ENCODE data around the gene GOLIM4. TPM values are rescaled to one million over a fixed set of nuclear protein-coding genes. Genes with fewer than 3 reads are reported as not detected.

Gene GOLIM4
- total RNA-seq, 1 experiment from 2014 or later: 24.6 TPM

DNA sequence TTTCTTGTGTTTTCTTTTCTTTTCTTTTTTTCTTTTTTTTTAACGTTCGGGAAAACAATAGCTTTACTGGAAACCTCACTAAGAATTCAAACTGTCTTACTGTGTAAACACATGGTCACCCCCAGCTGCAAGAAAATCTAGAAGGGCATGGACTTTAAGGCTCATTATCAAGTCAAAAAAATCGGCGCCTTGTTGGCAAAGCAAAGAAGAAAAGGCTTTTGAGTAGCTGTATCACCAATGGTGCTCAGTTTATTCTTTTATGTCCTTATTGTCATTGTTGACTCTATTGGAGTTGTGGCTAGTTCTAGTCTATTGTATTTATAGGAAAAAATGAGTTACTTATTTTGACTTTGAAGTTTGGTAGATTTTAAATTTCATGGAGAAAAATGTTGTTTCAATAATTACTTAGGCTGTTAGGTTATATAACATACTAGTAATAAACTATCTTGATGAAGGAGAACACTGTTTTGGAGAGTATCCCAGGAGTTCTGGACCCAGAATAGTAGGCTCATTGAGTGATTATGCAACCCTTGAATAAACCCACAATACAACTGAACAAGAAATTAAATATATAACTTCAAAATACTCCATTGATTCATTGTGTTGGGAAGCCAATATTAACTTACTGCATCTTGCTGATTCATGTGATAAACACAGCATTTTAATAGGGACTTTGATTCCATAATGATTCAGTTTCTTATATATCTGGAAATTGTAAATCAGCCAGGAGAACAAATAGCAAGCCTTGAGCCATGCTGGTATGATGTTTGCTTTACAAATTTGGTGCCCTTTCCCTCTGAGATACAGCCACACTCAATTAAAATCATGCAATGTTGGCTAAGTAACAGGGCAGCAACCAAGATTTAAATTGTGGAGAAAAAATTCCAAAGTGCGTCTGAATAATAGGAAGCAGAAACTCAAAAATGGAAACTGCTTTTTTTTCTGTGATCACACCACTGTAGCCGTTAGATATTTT, 27.8 kb upstream of the GOLIM4 start:
- Histone ChIP-seq H3K79me2 (ENCODE audit: insufficient read depth, low read length) (no peaks in the 10 kb centered on the region), H2AK5ac (ENCODE audit: insufficient read length, low read length) (no peak overlapping the region), H2BK120ac (ENCODE audit: low read depth, low read length, poor library complexity, severe bottlenecking) (no peak overlapping the region), H3K9me3 (ENCODE audit: control insufficient read depth, low read depth, low read length) (no peaks in the 10 kb centered on the region), H3K27ac (ENCODE audit: insufficient read length, low read depth, low read length) (no peak overlapping the region), H3K14ac (ENCODE audit: insufficient read depth, low read length) (no peak overlapping the region), H3K18ac (ENCODE audit: insufficient read length, low read depth, low read length) (no peak overlapping the region), H2BK15ac (ENCODE audit: low read depth, low read length) (no peak overlapping the region), H3K56ac (ENCODE audit: insufficient read length, low read depth, low read length) (no peak overlapping the region), H3K27me3 (ENCODE audit: insufficient read depth, low read length) (no peaks in the 10 kb centered on the region), H2BK5ac (ENCODE audit: insufficient read length, low read length) (no peak overlapping the region), H2AFZ (ENCODE audit: low read length) (no peak overlapping the region), H4K8ac (replicated peaks; ENCODE audit: insufficient read length, low read depth, low read length) (no peak overlapping the region), H3K23me2 (ENCODE audit: insufficient read length, low read depth, low read length, poor library complexity, severe bottlenecking) (no peaks in the 10 kb centered on the region), H2BK12ac (ENCODE audit: insufficient read length, low read depth, low read length) (no peak overlapping the region), H4K5ac (ENCODE audit: insufficient read length, low read depth, low read length) (no peak overlapping the region), H2BK20ac (ENCODE audit: low read depth, low read length, poor library complexity, severe bottlenecking) (no peak overlapping the region), H3K23ac (ENCODE audit: insufficient read length, low read depth, low read length) (no peak overlapping the region), H4K91ac (ENCODE audit: insufficient read length, low read depth, low read length) (no peak overlapping the region), H4K20me1 (ENCODE audit: control insufficient read depth, insufficient read depth, insufficient read length) (no peaks in the 10 kb centered on the region), H3K4me1 (ENCODE audit: insufficient read depth, low read length) (no peaks in the 10 kb centered on the region), H3K4ac (ENCODE audit: low read depth, low read length) (no peak overlapping the region), H3K79me1 (ENCODE audit: insufficient read depth, low read depth, low read length, poor library complexity, severe bottlenecking) (no peaks in the 10 kb centered on the region), H3T11ph (ENCODE audit: low read length) (no peak overlapping the region), H3K9ac (ENCODE audit: extremely low read depth, insufficient read length, low read length) (no peak overlapping the region), H3K4me2 (ENCODE audit: insufficient read depth, insufficient read length, low read length) (no peak overlapping the region)
- peaks cover 22% of the 10 kb centered on the region in 2 experiments for H3K9me3 Mint-ChIP-seq
- TF ChIP-seq, protein P1, sequence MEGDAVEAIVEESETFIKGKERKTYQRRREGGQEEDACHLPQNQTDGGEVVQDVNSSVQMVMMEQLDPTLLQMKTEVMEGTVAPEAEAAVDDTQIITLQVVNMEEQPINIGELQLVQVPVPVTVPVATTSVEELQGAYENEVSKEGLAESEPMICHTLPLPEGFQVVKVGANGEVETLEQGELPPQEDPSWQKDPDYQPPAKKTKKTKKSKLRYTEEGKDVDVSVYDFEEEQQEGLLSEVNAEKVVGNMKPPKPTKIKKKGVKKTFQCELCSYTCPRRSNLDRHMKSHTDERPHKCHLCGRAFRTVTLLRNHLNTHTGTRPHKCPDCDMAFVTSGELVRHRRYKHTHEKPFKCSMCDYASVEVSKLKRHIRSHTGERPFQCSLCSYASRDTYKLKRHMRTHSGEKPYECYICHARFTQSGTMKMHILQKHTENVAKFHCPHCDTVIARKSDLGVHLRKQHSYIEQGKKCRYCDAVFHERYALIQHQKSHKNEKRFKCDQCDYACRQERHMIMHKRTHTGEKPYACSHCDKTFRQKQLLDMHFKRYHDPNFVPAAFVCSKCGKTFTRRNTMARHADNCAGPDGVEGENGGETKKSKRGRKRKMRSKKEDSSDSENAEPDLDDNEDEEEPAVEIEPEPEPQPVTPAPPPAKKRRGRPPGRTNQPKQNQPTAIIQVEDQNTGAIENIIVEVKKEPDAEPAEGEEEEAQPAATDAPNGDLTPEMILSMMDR (conservative IDR thresholded peaks at IDR 0.05): no peak
- peak overlapping the region in 1 of 3 experiments; percentile 44; a peak in 1 of 7 replicates for H3K27ac Mint-ChIP-seq
- WGBS (ENCODE audit: extremely low coverage, insufficient read length, low lambda C conversion rate): no CpG with 5 or more reads among the region's 6 CpGs
- no peaks in the 10 kb centered on the region for H3K27me3 Mint-ChIP-seq (ENCODE audit: low read depth)
- no peak for DNase-seq
- H3K4me1 Mint-ChIP-seq: peaks cover 6 to 7% of the 10 kb centered on the region in 2 experiments
- H3K36me3 Mint-ChIP-seq (ENCODE audit: insufficient read depth in 1 of 3, low read depth in 3 of 3): peaks cover 9 to 26% (median 11%) of the 10 kb centered on the region in 3 experiments; a peak in 6 of 7 replicates
- H3K4me3 Mint-ChIP-seq: no peak overlapping the region
